Measurements from ENCODE around the gene ARFRP1.

Gene ARFRP1

GRCh38 chr20:63747622-63748069 lies 39.9 kb upstream of the ARFRP1 start:
- DNase-seq = no peak
- TF ChIP-seq GATA1 (IDR thresholded peaks at IDR 0.05; ENCODE audit: low read depth, low read length) (no peak), POLR2A (IDR thresholded peaks at IDR 0.05; ENCODE audit: low read length) (no peak)

GRCh38 chr20:63746751-63747315 lies 39.1 kb upstream of the ARFRP1 start:
- no peak for TF ChIP-seq GATA1 (IDR thresholded peaks at IDR 0.05; ENCODE audit: low read depth, low read length)
- no peak for TF ChIP-seq POLR2A (IDR thresholded peaks at IDR 0.05; ENCODE audit: low read length)
- DNase-seq = no peak

- no peak for DNase-seq
- no peak for TF ChIP-seq GATA1 (IDR thresholded peaks at IDR 0.05; ENCODE audit: low read depth, low read length)
Measured at GRCh38 chr20:63745961-63746731, 38.4 kb upstream of the ARFRP1 start.

GRCh38 chr20:63745424-63745805 lies 37.6 kb upstream of the ARFRP1 start:
- DNase-seq = no peak
- TF ChIP-seq GATA1 (IDR thresholded peaks at IDR 0.05; ENCODE audit: low read depth, low read length) (no peak), POLR2A (IDR thresholded peaks at IDR 0.05; ENCODE audit: low read length) (no peak)

- no peak for DNase-seq
- TF ChIP-seq GATA1 (IDR thresholded peaks at IDR 0.05; ENCODE audit: low read depth, low read length) (no peak), POLR2A (IDR thresholded peaks at IDR 0.05; ENCODE audit: low read length) (no peak)
Measured at GRCh38 chr20:63744574-63745423, 37.0 kb upstream of the ARFRP1 start.

- no peak for TF ChIP-seq GATA1 (IDR thresholded peaks at IDR 0.05; ENCODE audit: low read depth, low read length)
- no peak for DNase-seq
Measured at GRCh38 chr20:63744158-63744557, 36.4 kb upstream of the ARFRP1 start.

GRCh38 chr20:63743210-63743970 lies 35.6 kb upstream of the ARFRP1 start:
- TF ChIP-seq POLR2A (IDR thresholded peaks at IDR 0.05; ENCODE audit: low read length) = no peak
- no peak for TF ChIP-seq GATA1 (IDR thresholded peaks at IDR 0.05; ENCODE audit: low read depth, low read length)
- no peak for DNase-seq

GRCh38 chr20:63742381-63743024 lies 34.7 kb upstream of the ARFRP1 start:
- TF ChIP-seq POLR2A (IDR thresholded peaks at IDR 0.05; ENCODE audit: low read length) (no peak), GATA1 (IDR thresholded peaks at IDR 0.05; ENCODE audit: low read depth, low read length) (no peak)
- no peak for DNase-seq

GRCh38 chr20:63741676-63742380 lies 34.1 kb upstream of the ARFRP1 start:
- TF ChIP-seq POLR2A (IDR thresholded peaks at IDR 0.05; ENCODE audit: low read length) = no peak
- no peak for TF ChIP-seq GATA1 (IDR thresholded peaks at IDR 0.05; ENCODE audit: low read depth, low read length)
- no peak for DNase-seq

GRCh38 chr20:63741354-63741675 lies 33.5 kb upstream of the ARFRP1 start:
- no peak for DNase-seq
- no peak for TF ChIP-seq POLR2A (IDR thresholded peaks at IDR 0.05; ENCODE audit: low read length)
- no peak for TF ChIP-seq GATA1 (IDR thresholded peaks at IDR 0.05; ENCODE audit: low read depth, low read length)

- peak; percentile 81 to 87 for DNase-seq
- TF ChIP-seq POLR2A (IDR thresholded peaks at IDR 0.05; ENCODE audit: low read length) = peak; percentile 26
- TF ChIP-seq GATA1 (IDR thresholded peaks at IDR 0.05; ENCODE audit: low read depth, low read length) = no peak
Measured at GRCh38 chr20:63740627-63741353, 33.0 kb upstream of the ARFRP1 start.

GRCh38 chr20:63740070-63740626 lies 32.4 kb upstream of the ARFRP1 start:
- DNase-seq = peak; percentile 61 to 72

More at GRCh38 chr20:63740070-63740626, 32.4 kb upstream of the ARFRP1 start:
- TF ChIP-seq POLR2A (IDR thresholded peaks at IDR 0.05; ENCODE audit: low read length) = no peak
- TF ChIP-seq GATA1 (IDR thresholded peaks at IDR 0.05; ENCODE audit: low read depth, low read length) = no peak
